Occipital lobe (tissue), 2 donors: Measurements from ENCODE around the gene SCUBE3. TPM values are rescaled to one million over a fixed set of nuclear protein-coding genes. Genes with fewer than 3 reads are reported as not detected.

Experiments
- DNase-seq: peaks from one replicate; lab custom pipeline; 2025; lab: John Stamatoyannopoulos, UW
- total RNA-seq: library from RNA; depleted of rRNA; stranded (reverse); fragments of >200 nt; gene quantifications from one replicate; pipeline ENCODE4 v1.2.3, GENCODE V29; 2014

Gene SCUBE3
- total RNA-seq, 1 donor from 2014 or later: 1.7 TPM

DNA sequence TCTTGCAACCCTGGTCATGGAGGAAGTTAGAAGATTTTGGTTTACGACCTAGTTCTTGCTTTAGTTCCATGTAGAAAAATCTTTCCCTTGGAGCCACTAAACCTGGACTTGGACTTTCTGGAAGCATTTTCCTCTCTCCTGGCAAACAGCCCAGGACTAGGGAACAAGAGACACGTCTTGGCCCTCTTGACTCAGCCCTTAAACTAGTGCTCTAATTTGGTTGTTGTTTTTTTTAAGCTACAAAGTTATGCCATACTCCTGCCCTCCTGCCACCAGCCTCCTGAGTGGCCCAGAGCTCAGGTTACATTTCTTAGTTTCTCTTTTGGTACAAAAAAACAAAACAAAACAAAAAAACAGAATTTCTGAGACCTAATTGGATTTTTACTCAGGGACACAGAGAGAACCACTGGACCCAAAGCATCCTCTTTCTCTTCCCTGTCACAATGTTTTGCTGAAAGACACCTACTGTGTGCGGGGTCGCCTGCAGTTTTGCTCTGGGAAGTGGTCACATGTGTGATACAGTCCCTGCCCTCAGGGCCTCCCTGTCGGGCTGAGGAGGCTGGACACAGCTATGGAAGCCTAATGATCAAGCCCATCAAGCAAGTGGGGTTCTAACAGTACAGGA lies 32.3 kb upstream of the SCUBE3 start:
- DNase-seq: no peak

DNA sequence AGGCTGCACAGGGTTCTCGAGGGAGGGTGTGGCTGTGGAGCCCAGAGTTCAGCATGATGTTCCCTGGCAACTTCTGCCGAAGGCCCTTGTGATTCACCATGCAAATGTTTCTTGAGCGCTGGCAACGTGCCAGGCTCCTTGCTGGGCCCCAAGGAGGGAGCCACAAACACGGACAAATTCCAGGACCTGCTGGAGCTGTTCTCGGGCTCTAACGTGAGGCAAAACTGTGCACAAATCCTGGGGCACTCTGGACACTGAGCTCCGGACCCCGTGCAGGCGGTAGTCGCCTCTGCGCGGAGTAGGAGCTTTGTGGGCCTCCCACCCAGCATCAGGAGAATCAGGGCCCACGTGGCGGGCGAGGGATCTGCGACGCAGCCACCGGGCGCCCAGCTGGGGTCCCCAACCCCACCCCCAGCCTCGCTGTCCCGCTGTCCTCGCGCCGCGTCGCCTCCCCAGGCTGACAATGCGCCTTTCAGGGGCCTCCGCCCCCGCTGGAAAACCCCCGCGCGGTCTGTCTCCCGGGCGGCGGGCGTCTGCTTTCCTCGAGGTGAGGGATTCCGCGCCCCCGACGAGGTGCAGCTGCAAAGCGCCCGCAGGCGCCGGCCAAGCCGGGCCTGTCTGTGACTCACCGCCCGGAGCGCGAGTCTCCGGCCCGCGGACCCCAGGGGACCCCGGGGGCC lies 31.7 kb upstream of the SCUBE3 start:
- DNase-seq: no peak

DNA sequence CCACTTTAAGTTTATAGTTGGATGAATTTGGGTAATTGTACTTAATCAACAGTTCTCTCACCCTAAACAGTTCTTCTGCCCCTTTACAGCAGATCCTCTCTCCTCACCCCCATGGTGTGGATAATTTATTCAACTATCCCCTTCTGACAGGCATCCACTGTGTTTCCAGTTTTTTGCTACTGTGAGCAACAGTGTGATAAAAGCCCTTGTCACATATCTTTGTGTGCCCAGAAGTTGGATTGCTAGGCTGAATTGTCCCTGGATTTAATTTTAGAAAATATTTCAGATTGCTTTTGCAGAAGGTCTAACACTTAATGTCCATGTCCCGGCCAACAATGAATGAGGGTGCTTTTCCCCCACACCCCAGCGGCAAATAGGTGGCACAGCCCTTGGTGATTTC lies 30.5 kb upstream of the SCUBE3 start:
- no peak for DNase-seq

DNA sequence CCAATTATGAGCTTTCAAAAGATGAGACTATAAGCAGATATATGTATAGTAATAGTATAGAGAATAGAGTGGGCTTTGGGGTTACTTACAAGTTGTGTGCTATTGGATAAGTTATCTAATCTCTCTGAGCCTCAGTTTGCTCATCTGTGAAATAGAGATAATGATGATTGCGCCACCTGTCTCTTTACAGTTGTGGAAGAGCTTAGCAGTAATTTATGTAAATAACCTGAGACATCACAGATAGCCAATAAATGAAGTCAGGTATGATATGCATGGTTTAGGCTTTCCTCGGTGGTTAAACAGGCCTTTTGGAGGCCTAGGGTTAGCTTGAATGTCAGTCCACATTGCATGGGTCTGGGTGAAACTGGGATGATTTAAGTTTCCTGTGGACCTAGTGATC lies 29.8 kb upstream of the SCUBE3 start:
- DNase-seq: no peak

DNA sequence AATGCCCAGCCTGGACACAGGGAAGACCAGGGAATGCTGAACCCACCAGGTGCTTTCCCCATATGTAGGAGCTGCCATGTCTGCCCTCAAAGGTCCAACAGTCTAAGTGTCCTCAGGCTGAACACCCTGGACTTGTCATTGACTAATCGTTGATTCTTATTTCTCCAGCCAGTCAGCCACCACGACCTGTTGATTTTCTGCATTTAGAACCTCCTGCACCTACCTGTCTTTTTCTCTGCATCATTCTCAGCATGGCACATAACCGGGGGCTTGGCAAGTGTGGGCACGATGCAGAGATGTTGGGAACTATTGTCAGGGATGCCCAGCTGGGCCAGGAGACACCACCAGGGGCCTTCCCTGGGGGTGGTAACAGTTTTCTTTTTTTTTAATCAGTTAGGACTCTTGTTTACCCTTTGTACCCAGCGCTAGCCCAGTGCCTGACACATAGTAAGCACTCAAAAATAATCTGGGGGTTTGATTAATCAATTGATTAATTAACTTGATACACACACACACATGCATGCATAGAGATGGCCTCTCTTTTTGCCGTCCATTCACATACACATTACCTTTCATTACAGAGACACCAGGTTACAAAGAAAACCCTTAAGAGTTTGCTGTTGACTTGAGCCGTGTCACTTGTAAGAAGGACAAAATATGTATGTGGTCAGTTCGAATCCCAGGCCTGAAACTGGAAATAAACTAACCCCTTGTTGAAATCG lies 29.0 kb upstream of the SCUBE3 start:
- DNase-seq: no peak

DNA sequence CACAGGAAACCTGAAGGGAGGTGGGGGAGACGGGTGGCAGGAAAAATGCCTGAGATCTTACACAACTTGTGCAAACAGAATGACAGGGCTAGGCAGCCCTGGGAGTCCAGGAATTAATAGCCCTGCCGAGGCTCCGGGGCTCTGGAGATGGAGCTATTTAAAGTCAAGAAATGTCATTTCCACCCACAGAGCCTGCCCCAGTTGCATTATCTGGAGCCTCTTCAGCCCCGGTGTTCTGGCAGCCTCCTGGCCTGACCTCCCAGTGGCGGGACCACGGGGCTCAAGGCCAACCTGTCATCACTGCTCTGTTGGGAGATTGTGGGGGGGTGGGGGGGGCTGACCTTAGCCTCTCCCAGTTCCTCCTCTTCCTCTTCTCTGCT lies 28.5 kb upstream of the SCUBE3 start:
- no peak for DNase-seq

DNA sequence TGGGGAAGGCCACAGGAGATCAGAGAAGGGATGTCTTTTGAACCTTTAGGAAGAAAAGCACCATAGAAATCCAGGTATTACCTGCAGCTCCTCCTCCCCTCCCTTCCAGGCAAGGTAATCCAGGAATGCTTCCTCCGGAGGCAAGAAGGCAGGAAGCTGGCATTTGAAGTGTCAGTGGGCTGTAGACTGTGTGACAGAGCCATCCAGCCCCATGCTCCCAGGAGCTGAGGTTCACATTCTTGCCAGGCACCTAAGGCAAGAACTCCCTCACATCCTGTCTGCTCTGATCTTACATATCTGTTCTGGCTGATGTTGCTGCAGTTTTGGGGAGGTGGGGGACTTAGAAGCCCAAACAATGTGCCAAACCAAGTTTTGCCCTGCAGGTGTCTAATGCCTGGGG lies 27.8 kb upstream of the SCUBE3 start:
- no peak for DNase-seq

DNA sequence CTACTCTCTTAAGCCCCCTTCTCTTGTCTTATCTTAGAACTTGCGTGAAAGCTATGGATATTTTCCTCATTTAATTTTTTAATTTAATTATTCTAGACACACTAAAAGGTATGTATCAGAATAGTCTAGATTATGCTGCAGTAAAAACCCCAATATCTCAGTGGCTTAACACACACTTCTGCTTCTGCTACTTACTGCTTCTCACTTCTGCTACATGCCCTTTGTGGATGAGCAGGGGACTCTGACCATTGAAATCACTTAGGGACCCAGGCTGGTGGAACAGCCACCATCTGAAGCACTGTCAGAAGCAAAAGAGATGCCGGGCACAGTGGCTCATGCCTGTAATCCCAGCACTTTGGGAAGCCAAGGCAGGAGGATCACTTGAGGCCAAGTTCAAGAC lies 27.2 kb upstream of the SCUBE3 start:
- no peak for DNase-seq

DNA sequence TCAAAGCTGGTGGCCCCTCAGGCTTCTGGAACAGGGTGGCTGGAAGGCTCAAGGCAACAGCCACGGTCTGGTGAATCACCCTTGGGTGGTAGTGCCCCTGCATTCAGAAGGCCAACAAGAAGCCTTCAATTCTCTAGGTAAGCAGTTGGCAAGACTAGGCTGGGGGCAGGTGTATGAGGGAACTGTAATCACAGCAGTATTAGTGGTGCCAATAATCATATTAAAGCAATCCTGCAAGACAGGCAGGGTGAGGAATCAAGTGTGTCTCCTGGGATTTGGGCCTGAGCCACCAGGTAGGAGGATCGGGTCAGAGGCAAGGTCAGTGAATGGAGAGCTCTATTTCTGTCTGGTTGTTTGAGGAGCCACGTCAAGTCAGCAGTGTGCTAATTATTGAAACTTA lies 24.9 kb upstream of the SCUBE3 start:
- no peak for DNase-seq

DNA sequence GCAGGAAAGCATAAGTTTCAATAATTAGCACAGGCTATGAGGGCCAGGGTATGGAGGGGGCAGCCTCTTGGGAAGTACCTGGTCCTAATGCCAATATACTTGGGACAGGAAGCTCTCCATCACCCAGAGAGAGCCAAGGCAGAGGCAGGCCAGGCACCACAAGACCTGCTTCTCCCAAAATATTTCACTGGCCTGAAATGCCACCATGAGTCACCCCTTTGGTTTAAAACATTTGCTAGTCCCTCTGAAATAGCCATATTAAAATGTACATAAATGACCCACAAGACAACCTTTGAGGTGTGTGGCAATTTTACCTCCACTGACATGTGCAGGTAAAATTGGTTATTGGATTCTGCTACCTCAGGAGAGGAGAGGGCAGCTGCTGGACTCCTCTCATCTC lies 23.4 kb upstream of the SCUBE3 start:
- DNase-seq: no peak

DNA sequence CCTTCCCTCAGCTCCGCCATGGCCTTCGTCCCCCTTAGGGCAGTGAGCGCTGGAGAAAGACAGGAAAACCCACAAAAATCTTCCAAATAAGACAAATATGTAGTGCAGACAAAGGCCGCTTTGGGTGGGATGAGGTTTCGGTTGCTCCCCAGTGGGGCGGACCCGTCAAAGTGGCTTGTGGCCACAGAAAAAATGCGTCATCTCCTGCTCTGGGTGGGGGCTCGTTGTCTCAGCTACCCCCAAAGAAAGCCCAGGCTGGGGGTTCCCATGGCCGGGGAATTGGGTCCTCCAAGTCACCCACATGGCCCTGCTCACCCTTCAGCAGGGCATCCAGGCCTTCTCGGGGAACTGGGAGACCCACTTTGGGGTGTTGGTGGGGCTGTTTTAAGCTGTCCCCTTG lies 21.9 kb upstream of the SCUBE3 start:
- no peak for DNase-seq

DNA sequence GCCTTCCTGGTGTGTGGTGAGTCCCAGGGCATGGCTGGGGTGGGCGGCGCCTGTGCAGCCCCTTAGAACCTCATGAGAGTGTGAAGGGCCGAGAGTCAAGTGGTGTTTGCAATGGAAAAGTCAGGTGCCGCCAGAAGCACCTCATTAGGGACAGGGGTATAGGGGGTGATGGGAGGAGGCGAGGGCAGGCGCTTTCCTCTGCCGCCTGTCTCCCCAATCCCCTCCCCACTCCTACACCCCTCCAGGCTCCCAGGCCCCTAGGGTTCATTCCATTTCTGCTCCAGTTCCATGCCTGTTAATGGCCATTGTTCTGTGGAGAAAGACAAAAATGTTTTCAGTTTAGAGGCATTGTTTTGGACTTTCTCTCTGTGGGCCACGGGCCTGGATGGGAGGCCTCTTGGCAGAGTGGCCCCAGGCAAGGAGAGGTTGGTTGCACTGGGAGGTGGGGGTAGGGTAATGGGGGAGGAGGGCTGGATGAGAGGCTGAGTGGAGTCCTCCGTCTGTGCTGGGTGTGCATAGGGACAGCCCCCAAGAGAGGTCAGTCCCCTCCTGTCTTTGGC lies 21.4 kb upstream of the SCUBE3 start:
- DNase-seq: no peak

DNA sequence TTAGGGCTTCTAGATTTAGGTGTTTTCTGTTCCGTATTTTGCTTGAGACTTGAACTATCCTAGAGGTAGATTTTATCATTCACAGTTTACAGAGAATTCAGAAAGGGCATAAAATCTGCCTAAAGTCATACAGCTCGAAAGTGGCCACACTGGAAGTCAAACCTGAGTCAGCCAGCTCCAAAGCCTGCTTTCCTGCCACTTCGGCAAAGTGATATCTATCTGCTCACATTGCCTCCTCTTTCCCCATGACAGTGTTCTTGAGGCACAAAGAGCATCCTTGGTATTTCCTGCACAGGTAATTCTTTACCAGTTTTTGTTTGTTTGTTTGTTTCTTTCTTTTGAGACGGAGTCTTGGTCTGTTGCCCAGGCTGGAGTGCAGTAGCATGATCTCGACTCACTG lies 19.4 kb upstream of the SCUBE3 start:
- no peak for DNase-seq

DNA sequence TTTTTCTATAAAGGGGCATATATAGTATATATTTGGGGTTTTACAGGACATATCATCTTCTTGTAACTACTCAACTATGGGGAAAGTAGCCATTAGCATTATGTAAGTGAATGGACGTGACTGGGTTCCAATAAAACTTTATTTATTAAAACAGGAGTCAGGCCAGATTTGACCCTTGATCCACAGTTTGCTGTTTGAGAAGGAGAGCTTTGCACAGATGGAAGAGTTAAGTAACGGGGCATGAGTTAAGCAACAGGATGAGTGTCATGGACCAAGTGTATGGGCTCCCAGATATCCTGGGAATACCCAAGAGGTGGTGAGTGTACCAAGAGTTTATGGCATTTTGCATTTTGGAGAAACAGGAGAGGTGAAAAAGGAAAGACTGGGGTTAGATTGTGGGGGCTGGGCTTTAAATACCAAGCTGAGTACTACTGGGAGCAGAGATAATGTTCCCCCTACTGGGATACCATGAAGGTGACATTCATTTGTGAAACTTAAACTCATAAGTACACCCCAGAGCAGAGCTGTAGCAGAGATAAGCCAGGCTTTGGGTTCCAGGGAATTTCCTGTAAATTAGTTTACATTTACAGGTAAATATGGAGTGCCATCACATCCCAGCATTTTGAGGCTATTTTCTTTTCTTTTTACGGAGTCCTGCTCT lies 18.5 kb upstream of the SCUBE3 start:
- DNase-seq: no peak

DNA sequence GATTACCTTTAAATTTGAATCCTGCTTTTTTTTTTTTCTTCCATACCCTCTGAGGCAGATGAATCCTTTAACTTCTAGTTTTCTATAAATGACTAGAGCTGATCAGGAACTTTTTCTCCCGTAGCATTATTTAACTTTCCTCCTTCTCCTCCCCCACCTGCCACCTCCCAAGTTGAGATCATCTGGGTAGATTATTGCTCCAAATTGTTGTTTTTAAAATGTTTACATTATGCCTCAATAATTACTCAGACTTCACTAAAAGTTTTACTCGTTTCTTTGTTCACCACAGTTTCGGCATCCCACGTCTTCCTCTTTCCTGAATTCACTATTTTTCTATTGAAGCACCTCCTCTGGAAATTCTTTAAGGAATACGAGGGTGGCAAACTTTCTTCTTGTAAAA lies 16.6 kb upstream of the SCUBE3 start:
- DNase-seq: no peak

DNA sequence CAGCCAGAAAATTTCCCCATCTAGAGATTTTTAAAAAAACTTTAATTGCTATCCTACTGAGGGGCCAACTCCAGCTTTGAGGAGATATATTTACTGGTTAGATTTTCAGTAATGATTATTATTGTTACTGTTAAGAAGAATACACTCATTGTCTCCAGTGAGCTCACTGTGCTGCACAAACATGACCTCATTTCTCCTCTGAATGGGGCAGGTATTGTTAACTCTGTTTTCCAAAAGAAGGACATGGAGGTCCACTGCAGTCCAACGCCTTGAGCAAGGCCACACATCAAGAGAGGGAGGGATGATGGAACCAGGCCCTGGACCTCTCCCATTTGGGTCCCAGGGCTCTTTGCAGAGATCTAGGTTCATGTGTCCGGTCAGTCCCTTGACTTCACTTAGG lies 13.9 kb upstream of the SCUBE3 start:
- DNase-seq: no peak

DNA sequence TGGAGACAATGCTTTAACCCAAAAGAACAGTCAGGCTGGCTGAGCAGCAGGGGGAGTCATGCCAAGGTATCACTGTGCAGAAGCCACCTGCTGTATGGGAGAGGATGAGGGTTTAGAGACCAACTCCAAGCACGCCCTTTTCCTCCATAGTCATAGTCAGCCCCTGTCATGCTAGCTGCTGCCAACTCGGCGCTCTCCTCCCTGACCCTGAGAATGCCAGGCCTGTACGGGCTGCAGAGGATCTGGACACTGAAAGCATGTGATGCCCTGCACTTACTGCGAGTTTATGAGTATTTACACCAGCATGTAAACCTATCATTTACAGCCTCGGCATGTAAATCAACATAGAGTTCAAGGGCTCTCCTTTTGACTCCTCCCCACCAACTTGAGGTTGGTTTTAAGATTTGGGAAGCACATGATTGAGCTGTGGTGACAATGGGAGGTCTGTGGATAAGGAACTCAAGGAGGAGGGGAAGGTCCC lies 11.7 kb upstream of the SCUBE3 start:
- DNase-seq: no peak

DNA sequence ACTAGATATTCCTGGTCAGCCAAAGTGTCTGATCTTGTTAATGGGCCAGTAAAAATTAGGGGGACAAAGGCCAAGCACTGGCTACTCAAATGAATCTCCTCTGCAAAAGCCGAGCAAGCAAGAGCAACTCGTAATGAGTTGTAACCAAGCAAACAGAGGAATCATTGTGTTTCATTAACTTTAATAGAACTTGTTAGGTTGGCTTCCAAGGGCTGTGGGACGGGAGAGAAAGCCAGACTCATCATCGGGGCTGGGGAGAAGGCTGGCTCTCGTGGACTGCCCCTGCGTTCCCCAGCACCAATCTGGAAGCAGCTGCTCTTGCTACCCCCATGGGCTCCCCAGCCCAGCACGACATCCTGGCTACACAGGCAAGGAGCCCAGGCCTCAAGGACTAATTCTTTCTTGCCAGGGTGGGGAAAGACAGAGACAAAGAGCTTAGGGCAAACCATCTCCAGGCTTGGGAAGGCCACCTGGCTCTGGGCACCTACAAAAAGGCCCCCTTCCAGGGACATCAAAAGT lies 10.5 kb upstream of the SCUBE3 start:
- DNase-seq: no peak

DNA sequence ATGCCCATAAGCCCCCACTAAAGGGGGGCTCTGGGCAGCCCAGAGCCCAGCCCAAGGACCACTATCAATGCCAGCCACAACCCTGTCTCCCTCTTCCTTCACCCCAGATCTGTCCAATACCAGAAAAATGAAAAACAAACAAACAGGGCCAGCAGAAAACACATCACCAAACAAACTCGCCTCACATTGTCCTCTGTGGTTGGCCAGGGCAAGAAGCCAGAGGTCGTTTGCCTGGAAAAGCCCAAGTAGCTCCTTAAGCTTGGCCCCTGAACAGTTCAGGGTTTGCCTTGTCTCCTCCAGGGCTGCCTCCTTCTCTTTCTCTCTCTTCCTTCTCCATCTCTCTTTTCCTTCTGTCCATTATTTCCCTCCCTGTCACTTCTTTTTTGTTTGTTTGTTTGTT lies 10.1 kb upstream of the SCUBE3 start:
- no peak for DNase-seq

DNA sequence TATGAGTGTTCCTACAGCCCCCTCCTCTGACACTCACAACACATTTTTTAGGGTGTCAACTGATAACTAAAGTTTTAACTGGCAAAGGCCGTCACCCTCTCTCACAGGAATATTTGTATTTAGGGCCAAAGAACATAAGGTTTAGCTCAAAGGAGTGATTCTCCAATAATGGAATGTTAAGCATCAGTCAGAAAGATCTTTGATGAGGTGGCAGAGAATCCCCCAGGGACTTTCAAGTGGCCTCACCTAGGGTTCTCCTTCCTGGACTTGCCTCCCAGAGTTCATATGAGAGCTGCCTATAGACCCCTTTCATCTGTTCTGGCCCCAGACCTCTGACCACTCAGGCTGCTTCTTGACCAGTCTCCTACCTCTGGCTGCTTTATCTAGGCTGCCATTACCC lies 7.4 kb upstream of the SCUBE3 start:
- DNase-seq: no peak

DNA sequence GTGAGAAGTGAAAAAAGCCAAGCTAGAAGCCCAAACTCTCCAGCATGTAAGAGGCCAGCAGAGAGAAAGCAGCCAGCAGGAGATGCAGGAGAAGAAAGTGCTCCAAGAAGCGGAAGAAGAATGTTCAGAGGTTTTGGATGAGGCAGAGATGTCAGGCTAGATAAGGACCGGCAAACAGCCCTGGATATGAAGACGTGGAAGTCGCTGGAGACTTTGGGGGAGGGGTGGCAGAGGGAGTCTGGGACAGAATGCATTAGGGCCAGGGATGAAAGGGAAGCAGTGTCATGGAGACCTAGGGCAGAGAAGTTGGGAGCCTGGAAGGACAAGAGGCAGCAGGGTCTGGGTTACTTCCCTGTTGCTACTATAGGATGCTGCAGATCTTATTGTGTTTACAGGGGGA lies 5.3 kb upstream of the SCUBE3 start:
- DNase-seq: no peak

DNA sequence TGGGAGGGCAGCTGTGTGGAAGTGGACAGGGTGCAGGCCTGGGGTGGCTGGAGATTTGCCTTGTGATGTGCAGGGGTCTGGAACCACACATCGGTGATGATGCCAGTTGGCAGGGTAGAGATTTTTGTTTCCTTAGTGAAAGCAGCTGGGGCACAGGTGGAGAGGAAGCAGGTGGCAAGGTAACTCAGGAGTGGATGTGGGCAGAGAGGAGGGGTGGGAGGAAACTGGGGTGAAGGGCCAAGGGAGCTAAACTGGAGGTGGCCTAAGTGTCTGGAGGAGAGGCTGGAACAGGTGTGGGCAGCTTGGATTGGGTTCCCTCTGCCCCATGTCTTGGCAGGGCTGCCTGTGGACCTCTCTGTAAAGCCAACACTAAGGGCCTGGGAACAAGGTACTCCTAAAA lies 4.7 kb upstream of the SCUBE3 start:
- DNase-seq: no peak
